HG03439 (cell line): ENCODE measurements around the gene CSAG3.
A peak's percentile ranks its signal among the peaks of the same experiment; 100 is the strongest.
"Not testable (repeated sequence)": the region's sequence is repeated elsewhere in the genome, so short reads cannot be mapped to it uniquely, and the experiment has no call there.

Experiments
- ATAC-seq: cut with Tn5 transposase; IDR thresholded peaks from one replicate; pipeline ENCODE4 v1.9.1; 2021; ENCODE audit warnings: mild to moderate bottlenecking, moderate library complexity; ENCODE audit not compliant: unreplicated experiment

The CSAG3 gene

DNA sequence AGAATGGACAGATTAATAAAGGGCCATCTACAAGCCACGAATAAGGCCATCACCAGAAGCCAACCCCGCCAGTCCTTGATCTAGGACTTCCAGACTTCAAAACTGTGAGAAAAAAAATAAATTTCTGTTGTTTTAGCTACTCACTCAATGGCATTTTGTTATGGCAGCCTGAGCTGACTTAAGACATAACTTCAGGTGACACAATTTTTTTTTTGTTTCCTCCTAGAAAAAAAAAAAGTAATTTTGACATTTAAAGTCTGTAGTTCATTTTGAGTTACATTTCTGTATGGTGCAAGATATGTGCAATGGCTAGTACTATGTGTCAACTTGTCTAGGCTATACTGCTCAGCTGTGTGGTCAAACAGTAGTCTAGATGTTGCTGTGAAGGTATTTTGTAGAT lies at the start of gene CSAG3:
TSS of gene CSAG3 (plus strand) at position 301 of the 400 bp plus-strand sequence.
- not testable (repeated sequence) for ATAC-seq

DNA sequence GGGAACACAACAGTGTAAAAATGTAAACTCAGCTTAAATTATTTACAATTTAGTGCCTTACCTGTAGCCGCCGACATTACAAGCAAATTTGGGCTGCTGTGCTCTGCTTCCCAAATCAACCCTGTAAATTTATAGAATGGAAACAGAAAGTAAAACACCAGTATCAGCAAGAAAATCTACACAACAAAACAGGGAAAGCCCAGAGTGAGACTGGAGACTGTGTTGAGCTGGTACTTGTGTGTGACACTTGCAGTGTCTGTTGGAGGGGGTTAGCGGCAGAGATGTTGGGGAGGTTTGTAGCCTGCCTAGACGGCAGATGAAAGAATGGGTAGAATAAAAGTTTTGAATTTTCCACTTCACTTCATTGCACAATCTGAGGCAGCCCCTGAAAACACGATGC lies 45.8 kb upstream of the CSAG3 start:
- ATAC-seq: not testable (repeated sequence)

- ATAC-seq: not testable (repeated sequence)
These were observed 44.9 kb upstream of the CSAG3 start, which contains the start of gene MAGEA2B for GRCh38 chrX:152713815-152714787. MAGEA2B (plus strand) TSS chrX:152714628; CDS start chrX:152717107, 2,479 bp downstream.

GRCh38 chrX:152725409-152725808 lies 33.6 kb upstream of the CSAG3 start:
- ATAC-seq: no peak

GRCh38 chrX:152733261-152733975 lies 25.6 kb upstream of the CSAG3 start, which contains the start of the genes CSAG1 and MAGEA12:
CSAG1 (minus strand) TSS chrX:152733721; CDS start chrX:152732460, 1,261 bp downstream.
MAGEA12 (plus strand) TSS chrX:152733757; CDS start chrX:152736162, 2,405 bp downstream.
- no peak for ATAC-seq

DNA sequence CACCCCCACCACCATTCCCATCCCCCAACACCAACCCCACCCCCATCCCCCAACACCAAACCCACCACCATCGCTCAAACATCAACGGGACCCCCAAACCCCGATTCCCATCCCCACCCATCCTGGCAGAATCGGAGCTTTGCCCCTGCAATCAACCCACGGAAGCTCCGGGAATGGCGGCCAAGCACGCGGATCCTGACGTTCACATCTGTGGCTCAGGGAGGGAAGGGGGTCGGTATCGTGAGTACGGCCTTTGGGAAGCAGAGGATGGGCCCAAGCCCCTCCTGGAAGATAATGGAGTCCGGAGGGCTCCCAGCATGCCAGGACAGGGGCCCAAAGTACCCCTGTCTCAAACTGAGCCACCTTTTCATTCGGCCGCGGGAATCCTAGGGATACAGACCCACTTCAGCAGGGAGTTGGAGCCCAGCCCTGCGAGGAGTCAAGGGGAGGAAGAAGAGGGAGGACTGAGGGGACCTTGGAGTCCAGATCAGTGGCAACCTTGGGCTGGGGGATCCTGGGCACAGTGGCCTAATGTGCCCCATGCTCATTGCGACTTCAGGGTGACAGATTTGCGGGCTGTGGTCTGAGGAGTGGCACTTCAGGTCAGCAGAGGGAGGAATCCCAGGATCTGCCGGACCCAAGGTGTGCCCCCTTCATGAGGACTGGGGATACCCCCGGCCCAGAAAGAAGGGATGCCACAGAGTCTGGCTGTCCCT lies 24.7 kb upstream of the CSAG3 start:
- ATAC-seq: not testable (repeated sequence)

- no peak for ATAC-seq
These were observed 23.9 kb upstream of the CSAG3 start for GRCh38 chrX:152735101-152735500.

DNA sequence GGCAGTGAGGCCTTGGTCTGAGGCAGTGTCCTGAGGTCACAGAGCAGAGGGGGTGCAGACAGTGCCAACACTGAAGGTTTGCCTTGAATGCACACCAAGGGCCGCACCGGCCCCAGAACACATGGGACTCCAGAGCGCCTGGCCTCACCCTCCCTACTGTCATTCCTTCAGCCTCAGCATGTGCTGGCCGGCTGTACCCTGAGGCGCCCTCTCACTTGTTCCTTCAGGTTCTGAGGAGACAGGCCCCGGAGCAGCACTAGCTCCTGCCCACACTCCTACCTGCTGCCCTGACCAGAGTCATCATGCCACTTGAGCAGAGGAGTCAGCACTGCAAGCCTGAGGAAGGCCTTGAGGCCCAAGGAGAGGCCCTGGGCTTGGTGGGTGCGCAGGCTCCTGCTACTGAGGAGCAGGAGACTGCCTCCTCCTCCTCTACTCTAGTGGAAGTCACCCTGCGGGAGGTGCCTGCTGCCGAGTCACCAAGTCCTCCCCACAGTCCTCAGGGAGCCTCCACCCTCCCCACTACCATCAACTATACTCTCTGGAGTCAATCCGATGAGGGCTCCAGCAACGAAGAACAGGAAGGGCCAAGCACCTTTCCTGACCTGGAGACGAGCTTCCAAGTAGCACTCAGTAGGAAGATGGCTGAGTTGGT lies 23.0 kb upstream of the CSAG3 start:
- no peak for ATAC-seq

GRCh38 chrX:152736528-152736927 lies 22.5 kb upstream of the CSAG3 start:
- ATAC-seq: not testable (repeated sequence)

DNA sequence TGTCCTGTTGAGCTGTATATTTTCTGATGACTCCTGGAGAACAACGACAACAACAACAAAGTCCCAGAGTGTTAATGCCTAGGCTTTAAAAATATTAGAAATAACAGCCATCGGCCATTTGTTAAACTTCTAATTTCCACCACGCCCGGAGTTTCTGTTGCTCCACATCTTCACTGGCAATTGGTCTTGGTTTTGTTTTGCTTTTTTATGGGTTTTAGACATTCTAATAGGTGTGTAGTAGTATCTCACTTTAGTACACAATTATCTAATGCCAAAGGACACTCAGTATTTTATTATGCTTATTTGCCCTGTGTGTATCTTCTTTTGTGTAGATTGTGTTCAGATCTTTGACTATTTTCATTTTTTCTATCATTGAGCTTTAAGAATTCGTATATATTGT lies 20.5 kb upstream of the CSAG3 start:
- ATAC-seq: no peak

GRCh38 chrX:152753686-152754650 lies 5.0 kb upstream of the CSAG3 start, which contains the start of gene MAGEA2:
MAGEA2 (minus strand) TSS chrX:152753842; CDS start chrX:152751363, 2,479 bp downstream.
- not testable (repeated sequence) for ATAC-seq

DNA sequence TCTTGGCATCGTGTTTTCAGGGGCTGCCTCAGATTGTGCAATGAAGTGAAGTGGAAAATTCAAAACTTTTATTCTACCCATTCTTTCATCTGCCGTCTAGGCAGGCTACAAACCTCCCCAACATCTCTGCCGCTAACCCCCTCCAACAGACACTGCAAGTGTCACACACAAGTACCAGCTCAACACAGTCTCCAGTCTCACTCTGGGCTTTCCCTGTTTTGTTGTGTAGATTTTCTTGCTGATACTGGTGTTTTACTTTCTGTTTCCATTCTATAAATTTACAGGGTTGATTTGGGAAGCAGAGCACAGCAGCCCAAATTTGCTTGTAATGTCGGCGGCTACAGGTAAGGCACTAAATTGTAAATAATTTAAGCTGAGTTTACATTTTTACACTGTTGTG lies 4.1 kb upstream of the CSAG3 start:
- ATAC-seq: not testable (repeated sequence)

- not testable (repeated sequence) for ATAC-seq
These were observed 526 bp downstream of the CSAG3 start for GRCh38 chrX:152759544-152759943.

GRCh38 chrX:152761582-152761981 lies 2.6 kb downstream of the CSAG3 start:
- ATAC-seq: not testable (repeated sequence)

GRCh38 chrX:152766562-152766961 lies 7.5 kb downstream of the CSAG3 start:
- not testable (repeated sequence) for ATAC-seq

GRCh38 chrX:152769549-152770289 lies 10.7 kb downstream of the CSAG3 start, which contains the start of gene MAGEA6:
MAGEA6 (minus strand) TSS chrX:152769689; CDS start chrX:152767650, 2,039 bp downstream.
- ATAC-seq: not testable (repeated sequence)

DNA sequence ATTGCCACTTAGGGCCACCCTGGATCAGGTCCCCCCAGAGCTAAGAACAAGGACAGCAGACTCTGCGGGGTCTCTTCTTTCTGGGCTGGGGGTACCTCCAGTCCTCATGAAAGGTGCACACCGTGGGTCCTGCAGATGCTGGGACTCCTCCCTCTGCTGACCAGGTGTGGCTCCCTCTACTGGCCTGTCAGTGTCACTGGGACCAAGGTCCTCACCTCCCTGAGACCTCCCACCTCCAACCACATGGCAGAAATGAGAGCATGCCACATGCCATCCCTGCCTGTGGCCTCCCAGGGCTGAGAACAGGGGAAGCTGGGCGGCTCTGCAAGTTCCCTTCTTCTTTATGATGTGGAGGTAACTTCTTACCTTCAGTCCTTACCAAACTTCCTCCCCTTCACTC lies 28.0 kb downstream of the CSAG3 start:
- ATAC-seq: peak; percentile 71

DNA sequence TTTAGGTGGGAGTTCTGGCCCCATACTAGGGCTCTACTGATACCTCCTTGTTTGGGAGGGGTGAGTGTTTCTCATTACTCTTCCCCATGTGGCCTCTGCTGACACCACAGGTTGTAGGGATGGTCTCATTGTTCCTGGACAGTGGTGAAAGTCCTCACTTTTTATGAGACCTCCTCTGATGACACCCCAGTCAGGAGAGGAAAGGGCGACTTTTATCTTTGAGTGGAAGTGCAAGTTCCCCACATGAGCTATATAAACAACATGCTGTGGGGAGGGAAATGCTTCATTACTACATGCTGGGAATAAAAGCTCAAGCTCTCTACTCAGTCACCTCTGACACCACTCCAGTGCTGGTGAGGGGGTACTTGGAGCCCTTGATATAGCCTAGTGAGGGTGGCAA lies 39.9 kb downstream of the CSAG3 start:
- no peak for ATAC-seq
